ENCODE results near the gene GNG2. TPM values are rescaled to one million over a fixed set of nuclear protein-coding genes. Genes with fewer than 3 reads are reported as not detected.

Gene GNG2
- total and polyA plus RNA-seq, 2 of the 8 experiments (the other 6 are each of a cell fraction or from before 2014, with no cell fraction given) = 8.2 to 17.9 TPM

DNA sequence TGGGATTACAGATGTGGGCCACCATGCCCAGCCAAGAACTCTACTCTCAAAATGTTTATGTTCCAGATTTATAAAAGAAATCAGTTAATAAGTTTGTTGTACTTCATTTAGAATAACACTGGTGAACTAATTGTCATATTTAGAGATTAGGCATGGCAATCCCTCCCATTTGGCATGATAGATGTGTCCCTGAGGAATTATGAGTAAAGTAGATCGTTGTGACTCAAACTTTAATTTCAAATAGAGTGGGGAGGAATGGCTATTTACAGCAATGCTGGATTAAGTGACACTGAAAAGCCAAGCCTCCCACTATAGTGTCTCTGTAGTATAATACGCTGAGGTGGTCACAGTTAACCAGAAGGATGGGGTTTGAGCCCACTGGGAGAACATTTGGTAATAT, 89.6 kb downstream of the GNG2 start:
- FAIRE-seq (no peak), DNase-seq (ENCODE audit: low read depth in 1 of 2, low spot score in 2 of 2) (no peak)
- Histone ChIP-seq H4K8ac (ENCODE audit: extremely low read depth, insufficient read depth, low read length) (no peak overlapping the region), H3K9ac (replicated peaks in 1 of 4; ENCODE audit: extremely low read depth in 1 of 4, low read depth in 3 of 4, low read length in 3 of 4) (no peak overlapping the region), H4K5ac (ENCODE audit: insufficient read length, low read depth, low read length) (no peak overlapping the region), H2BK12ac (ENCODE audit: low read depth, low read length) (no peak overlapping the region), H3K23me2 (ENCODE audit: low read depth, low read length) (peaks cover 2% of the 10 kb centered on the region; the same call in 1 of the 2 replicates), H2AK5ac (ENCODE audit: low read depth, low read length) (no peak overlapping the region), H3K4ac (replicated peaks; ENCODE audit: insufficient read length, low read depth, low read length) (no peak overlapping the region), H3K9me3 (ENCODE audit: insufficient read depth in 2 of 2, low read depth in 1 of 2, low read length in 1 of 2) (no peaks in the 10 kb centered on the region), H2BK20ac (ENCODE audit: low read length) (no peak overlapping the region), H3K27me3 (replicated peaks in 1 of 4; ENCODE audit: control insufficient read depth in 3 of 4, extremely low read depth in 1 of 4, insufficient read depth in 3 of 4, low read length in 3 of 4) (no peaks in the 10 kb centered on the region), H2BK120ac (replicated peaks; ENCODE audit: low read depth, low read length) (no peak overlapping the region), H3K79me1 (ENCODE audit: low read depth, low read length) (no peaks in the 10 kb centered on the region), H3K23ac (ENCODE audit: insufficient read length) (no peak overlapping the region), H2BK5ac (ENCODE audit: low read depth, low read length) (no peak overlapping the region), H4K20me1 (replicated peaks in 1 of 2; ENCODE audit: control insufficient read depth in 1 of 2, insufficient read depth in 2 of 2, low read length in 2 of 2) (no peaks in the 10 kb centered on the region), H3K56ac (replicated peaks; ENCODE audit: insufficient read length, low read depth, low read length) (no peak overlapping the region), H3K14ac (ENCODE audit: insufficient read length) (no peak overlapping the region), H3K18ac (ENCODE audit: extremely low read depth, low read length) (no peak overlapping the region), H2AFZ (ENCODE audit: low read length) (no peak overlapping the region), H3K4me1 (replicated peaks in 1 of 4; ENCODE audit: control insufficient read depth in 3 of 4, insufficient read depth in 4 of 4, low read length in 3 of 4) (no peaks in the 10 kb centered on the region), H3K36me3 (ENCODE audit: control insufficient read depth in 2 of 4, insufficient read depth in 4 of 4, low read length in 3 of 4) (no peaks in the 10 kb centered on the region), H3K4me2 (ENCODE audit: insufficient read depth in 1 of 2, low read depth in 2 of 2, low read length in 2 of 2) (no peak overlapping the region), H3K4me3 (ENCODE audit: extremely low read depth in 1 of 4, insufficient read depth in 2 of 4, low read depth in 3 of 4, low read length in 4 of 4) (no peak overlapping the region), H3K79me2 (ENCODE audit: control insufficient read depth in 1 of 2, insufficient read depth in 2 of 2, low read length in 2 of 2) (no peaks in the 10 kb centered on the region), H2BK15ac (ENCODE audit: low read length) (no peak overlapping the region), H3K27ac (ENCODE audit: low read depth, low read length) (no peak overlapping the region), H4K91ac (replicated peaks; ENCODE audit: insufficient read length, low read length) (no peak overlapping the region)
- WGBS, 2 experiments (ENCODE audit: extremely low coverage in 1 of 2, insufficient coverage in 1 of 2, insufficient read length in 1 of 2, insufficient replicate concordance in 2 of 2, low coverage in 1 of 2, low lambda C conversion rate in 2 of 2, missing lambda C conversion rate in 1 of 2) = 92% methylated on average over 2 of the region's 2 CpGs; no CpG with 5 or more reads in 1 of the 2 experiments
- POLR2A ChIA-PET (ENCODE audit: partially characterized antibody) = no interaction called here
- CTCF ChIA-PET (ENCODE audit: partially characterized antibody) = interaction anchor here (2.2 kb wide), 1 partner anchor 29 kb away, joined by 9 read pairs; no protein-coding TSS in a partner anchor
- TF ChIP-seq SIRT6 (IDR thresholded peaks at IDR 0.05; ENCODE audit: low read length) (no peak), SP1 (IDR thresholded peaks at IDR 0.05; ENCODE audit: low read depth, low read length) (no peak), CREB1 (IDR thresholded peaks at IDR 0.05) (no peak), CBX8 (IDR thresholded peaks at IDR 0.05; ENCODE audit: borderline replicate concordance, low read depth, low read length) (no peak), BRCA1 (IDR thresholded peaks at IDR 0.05; ENCODE audit: low read depth, low read length) (no peak), CHD1 (IDR thresholded peaks at IDR 0.05; ENCODE audit: low read depth, low read length) (no peak), EZH2 (IDR thresholded peaks at IDR 0.05; ENCODE audit: low read depth, low read length, severe bottlenecking) (no peak), NRF1 (IDR thresholded peaks at IDR 0.05; ENCODE audit: low read depth, low read length) (no peak), SRF (IDR thresholded peaks at IDR 0.05; ENCODE audit: low read depth, low read length) (no peak), JUND (IDR thresholded peaks at IDR 0.05; ENCODE audit: low read length) (no peak), YY1 (IDR thresholded peaks at IDR 0.05; ENCODE audit: low read depth, low read length) (no peak), TAF1 (IDR thresholded peaks at IDR 0.05; ENCODE audit: low read depth, low read length) (no peak), ASH2L (IDR thresholded peaks at IDR 0.05; ENCODE audit: low read length) (no peak), RFX5 (IDR thresholded peaks at IDR 0.05; ENCODE audit: borderline replicate concordance, low read depth, low read length) (no peak), BCL11A (IDR thresholded peaks at IDR 0.05; ENCODE audit: low read depth in 2 of 2, low read length in 2 of 2) (no peak), KDM1A (IDR thresholded peaks at IDR 0.05; ENCODE audit: borderline replicate concordance, low read length) (no peak)
- TF ChIP-seq, protein P1, sequence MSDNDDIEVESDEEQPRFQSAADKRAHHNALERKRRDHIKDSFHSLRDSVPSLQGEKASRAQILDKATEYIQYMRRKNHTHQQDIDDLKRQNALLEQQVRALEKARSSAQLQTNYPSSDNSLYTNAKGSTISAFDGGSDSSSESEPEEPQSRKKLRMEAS (IDR thresholded peaks at IDR 0.05) = no peak
